Measurements from ENCODE around the gene IRF1. TPM values are rescaled to one million over a fixed set of nuclear protein-coding genes. Genes with fewer than 3 reads are reported as not detected.
A peak's percentile ranks its signal among the peaks of the same experiment; 100 is the strongest.

IRF1 gene
- total and polyA plus RNA-seq, 2 of the 8 experiments (the other 6 are each of a cell fraction or from before 2014, with no cell fraction given), result 4.0 to 8.5 TPM

GRCh38 chr5:132445640-132445923 is 45.0 kb downstream of the IRF1 start:
- Histone ChIP-seq H4K20me1 (replicated peaks in 1 of 2; ENCODE audit: control insufficient read depth in 1 of 2, insufficient read depth in 2 of 2, low read length in 2 of 2) (no peaks in the 10 kb centered on the region), H3K14ac (ENCODE audit: insufficient read length) (no peak overlapping the region), H3K23me2 (ENCODE audit: low read depth, low read length) (no peaks in the 10 kb centered on the region), H3K36me3 (ENCODE audit: control insufficient read depth in 2 of 4, insufficient read depth in 4 of 4, low read length in 3 of 4) (no peaks in the 10 kb centered on the region), H2BK20ac (ENCODE audit: low read length) (0 out of 2 replicates have a peak overlapping the region, but pooled peaks have one; percentile 7), H3K18ac (ENCODE audit: extremely low read depth, low read length) (0 out of 2 replicates have a peak overlapping the region, but pooled peaks have one; percentile 64), H2BK15ac (ENCODE audit: low read length) (no peak overlapping the region), H3K4me1 (replicated peaks in 1 of 4; ENCODE audit: control insufficient read depth in 3 of 4, insufficient read depth in 4 of 4, low read length in 3 of 4) (peaks cover 8 to 11% (median 9%) of the 10 kb centered on the region in 4 experiments; a peak in 5 of 7 replicates), H3K27me3 (replicated peaks in 1 of 4; ENCODE audit: control insufficient read depth in 3 of 4, extremely low read depth in 1 of 4, insufficient read depth in 3 of 4, low read length in 3 of 4) (no peaks in the 10 kb centered on the region), H3K4me3 (ENCODE audit: extremely low read depth in 1 of 4, insufficient read depth in 2 of 4, low read depth in 3 of 4, low read length in 4 of 4) (no peak overlapping the region), H2BK12ac (ENCODE audit: low read depth, low read length) (no peak overlapping the region), H3K56ac (replicated peaks; ENCODE audit: insufficient read length, low read depth, low read length) (no peak overlapping the region), H2AK5ac (ENCODE audit: low read depth, low read length) (peak overlapping the region; percentile 2; the same call in 1 of the 2 replicates), H2BK5ac (ENCODE audit: low read depth, low read length) (peak overlapping the region; percentile 62; the same call in 1 of the 2 replicates), H4K5ac (ENCODE audit: insufficient read length, low read depth, low read length) (no peak overlapping the region), H3K4me2 (ENCODE audit: insufficient read depth in 1 of 2, low read depth in 2 of 2, low read length in 2 of 2) (no peak overlapping the region), H2BK120ac (replicated peaks; ENCODE audit: low read depth, low read length) (no peak overlapping the region), H3K23ac (ENCODE audit: insufficient read length) (no peak overlapping the region), H3K9me3 (ENCODE audit: insufficient read depth in 2 of 2, low read depth in 1 of 2, low read length in 1 of 2) (no peaks in the 10 kb centered on the region), H3K79me2 (ENCODE audit: control insufficient read depth in 1 of 2, insufficient read depth in 2 of 2, low read length in 2 of 2) (no peaks in the 10 kb centered on the region), H3K79me1 (ENCODE audit: low read depth, low read length) (no peaks in the 10 kb centered on the region), H3K27ac (ENCODE audit: low read depth, low read length) (0 out of 2 replicates have a peak overlapping the region, but pooled peaks have one; percentile 7), H3K4ac (replicated peaks; ENCODE audit: insufficient read length, low read depth, low read length) (no peak overlapping the region), H4K91ac (replicated peaks; ENCODE audit: insufficient read length, low read length) (no peak overlapping the region), H4K8ac (ENCODE audit: extremely low read depth, insufficient read depth, low read length) (no peak overlapping the region), H2AFZ (ENCODE audit: low read length) (no peak overlapping the region), H3K9ac (replicated peaks in 1 of 4; ENCODE audit: extremely low read depth in 1 of 4, low read depth in 3 of 4, low read length in 3 of 4) (no peak overlapping the region)
- WGBS, 2 experiments (ENCODE audit: extremely low coverage in 1 of 2, insufficient coverage in 1 of 2, insufficient read length in 1 of 2, insufficient replicate concordance in 2 of 2, low coverage in 1 of 2, low lambda C conversion rate in 2 of 2, missing lambda C conversion rate in 1 of 2), result 83% methylated on average over 4 of the region's 4 CpGs; no CpG with 5 or more reads in 1 of the 2 experiments
- DNase-seq (ENCODE audit: low read depth in 1 of 2, low spot score in 2 of 2), result no peak
- ChIA-PET POLR2A (ENCODE audit: partially characterized antibody) (interaction anchor here (0.8 to 1.2 kb wide), 2 partner anchors 14 to 45 kb away, joined by 4 to 8 read pairs; partner anchors contain the start of gene IRF1), CTCF (ENCODE audit: partially characterized antibody) (interaction anchor here (1.1 to 2.5 kb wide), 5 partner anchors 10 to 55 kb away, joined by 4 to 8 read pairs (median 5); no protein-coding TSS in a partner anchor)
- no peak for FAIRE-seq
- TF ChIP-seq MAX (IDR thresholded peaks at IDR 0.05), result no peak
- peak; percentile 62; the same call in 1 of the 2 replicates for TF ChIP-seq TEAD4 (IDR thresholded peaks at IDR 0.05; ENCODE audit: low read depth, low read length)
- no peak for TF ChIP-seq USF2 (IDR thresholded peaks at IDR 0.05; ENCODE audit: low read length)

All from H1 (cell line).